DOHH2 (cell line): ENCODE measurements around the gene TRIM38.

Experiments
- H3F3A ChIP-seq: fragments of 200-600 bp; sonication (generic), shearing (Covaris generic); 2 replicates; pipeline ENCODE4 v1.6.0; 2016; ENCODE audit warnings: antibody characterized with exemption, mild to moderate bottlenecking; ENCODE audit not compliant: control insufficient read depth, insufficient read depth
- H3K27ac ChIP-seq: fragments of 200-600 bp; sonication (generic); 2 replicates; pipeline ENCODE4 v1.5.1; 2014; ENCODE audit warnings: low read depth, mild to moderate bottlenecking, low read length, moderate library complexity
- H3K27me3 ChIP-seq: fragments of 200-600 bp; sonication (generic); 2 replicates; pipeline ENCODE4 v1.6.1; 2014; ENCODE audit warnings: mild to moderate bottlenecking, low read length, mixed read lengths; ENCODE audit not compliant: control insufficient read depth
- H3K36me3 ChIP-seq: fragments of 200-600 bp; sonication (generic); 2 replicates; pipeline ENCODE4 v1.6.1; 2014; ENCODE audit warnings: mild to moderate bottlenecking, low read length, moderate library complexity, mixed read lengths; ENCODE audit not compliant: control insufficient read depth
- H3K4me1 ChIP-seq: fragments of 200-600 bp; sonication (generic); 2 replicates; pipeline ENCODE4 v1.6.1; 2014; ENCODE audit warnings: mild to moderate bottlenecking, low read length, mixed read lengths; ENCODE audit not compliant: control insufficient read depth
- H3K4me2 ChIP-seq: fragments of 200-600 bp; sonication (generic); 2 replicates; pipeline ENCODE4 v1.6.0; 2014; ENCODE audit warnings: mild to moderate bottlenecking, low read length, moderate library complexity
- H3K4me3 ChIP-seq: fragments of 200-600 bp; sonication (generic); 2 replicates; pipeline ENCODE4 v1.5.1; 2014; ENCODE audit warnings: mild to moderate bottlenecking, low read length, mixed read lengths
- H3K79me2 ChIP-seq: fragments of 200-600 bp; sonication (generic); 2 replicates; pipeline ENCODE4 v1.6.1; 2014; ENCODE audit warnings: mild to moderate bottlenecking, low read length, mixed read lengths; ENCODE audit not compliant: control insufficient read depth
- H3K9me2 ChIP-seq: fragments of 200-600 bp; sonication (generic); replicated peaks from 2 replicates; pipeline ENCODE4 v1.6.1; 2014; ENCODE audit warnings: mild to moderate bottlenecking, low read length, mixed read lengths; ENCODE audit not compliant: control insufficient read depth
- H3K9me3 ChIP-seq: fragments of 200-600 bp; sonication (generic); 2 replicates; pipeline ENCODE4 v1.6.1; 2014; ENCODE audit warnings: antibody characterized with exemption, low read length, mixed read lengths; ENCODE audit not compliant: control insufficient read depth, insufficient read depth
- H4K20me1 ChIP-seq: fragments of 200-600 bp; sonication (generic); 2 replicates; pipeline ENCODE4 v1.6.0; 2014; ENCODE audit warnings: low read depth, mild to moderate bottlenecking, antibody characterized with exemption, low read length, moderate library complexity; ENCODE audit not compliant: control insufficient read depth, insufficient read depth
- CTCF ChIP-seq: fragments of 200-600 bp; sonication (generic); IDR thresholded peaks from one replicate; pipeline ENCODE4 v1.5.1; 2014; ENCODE audit warnings: antibody characterized with exemption, mild to moderate bottlenecking, low read depth, low read length; ENCODE audit not compliant: poor library complexity, severe bottlenecking
- EZH2phosphoT487 ChIP-seq: fragments of 200-600 bp; sonication (generic); IDR thresholded peaks from 2 replicates; pipeline ENCODE4 v1.6.1; 2017; ENCODE audit warnings: borderline replicate concordance, mild to moderate bottlenecking, antibody characterized with exemption, low read length, moderate library complexity, mixed read lengths

The TRIM38 gene

GRCh38 chr6:25980935-25981334, 18.3 kb downstream of the TRIM38 start:
- Histone ChIP-seq H3F3A (peaks cover 9% of the 10 kb centered on the region), H3K79me2 (no peaks in the 10 kb centered on the region), H3K27me3 (no peaks in the 10 kb centered on the region), H3K4me3 (no peak overlapping the region), H3K36me3 (peaks cover 83% of the 10 kb centered on the region), H3K27ac (no peak overlapping the region), H3K4me2 (no peak overlapping the region), H3K9me2 (no peaks in the 10 kb centered on the region), H3K4me1 (no peaks in the 10 kb centered on the region), H3K9me3 (no peaks in the 10 kb centered on the region), H4K20me1 (no peaks in the 10 kb centered on the region)
- TF ChIP-seq CTCF (no peak), EZH2phosphoT487 (no peak)

GRCh38 chr6:25981568-25982263, 19.1 kb downstream of the TRIM38 start:
- Histone ChIP-seq H3F3A (peaks cover 9% of the 10 kb centered on the region), H3K4me3 (no peak overlapping the region), H3K79me2 (no peaks in the 10 kb centered on the region), H3K4me1 (no peaks in the 10 kb centered on the region), H3K4me2 (no peak overlapping the region), H3K36me3 (peaks cover 83% of the 10 kb centered on the region), H4K20me1 (no peaks in the 10 kb centered on the region), H3K27ac (no peak overlapping the region), H3K9me3 (no peaks in the 10 kb centered on the region), H3K27me3 (no peaks in the 10 kb centered on the region), H3K9me2 (no peaks in the 10 kb centered on the region)
- no peak for TF ChIP-seq CTCF
- TF ChIP-seq EZH2phosphoT487, result no peak

- Histone ChIP-seq H3K36me3 (peaks cover 79% of the 10 kb centered on the region), H3K27me3 (no peaks in the 10 kb centered on the region), H3K4me3 (no peak overlapping the region), H3K9me3 (no peaks in the 10 kb centered on the region), H3K4me1 (no peaks in the 10 kb centered on the region), H3F3A (peaks cover 18% of the 10 kb centered on the region), H3K27ac (no peak overlapping the region), H4K20me1 (no peaks in the 10 kb centered on the region), H3K9me2 (no peaks in the 10 kb centered on the region), H3K4me2 (no peak overlapping the region), H3K79me2 (no peaks in the 10 kb centered on the region)
- TF ChIP-seq EZH2phosphoT487, result no peak
- no peak for TF ChIP-seq CTCF
These were observed 21.7 kb downstream of the TRIM38 start for GRCh38 chr6:25984265-25984664.
